Measurements from ENCODE around the gene SLC7A6OS.

SLC7A6OS gene

DNA sequence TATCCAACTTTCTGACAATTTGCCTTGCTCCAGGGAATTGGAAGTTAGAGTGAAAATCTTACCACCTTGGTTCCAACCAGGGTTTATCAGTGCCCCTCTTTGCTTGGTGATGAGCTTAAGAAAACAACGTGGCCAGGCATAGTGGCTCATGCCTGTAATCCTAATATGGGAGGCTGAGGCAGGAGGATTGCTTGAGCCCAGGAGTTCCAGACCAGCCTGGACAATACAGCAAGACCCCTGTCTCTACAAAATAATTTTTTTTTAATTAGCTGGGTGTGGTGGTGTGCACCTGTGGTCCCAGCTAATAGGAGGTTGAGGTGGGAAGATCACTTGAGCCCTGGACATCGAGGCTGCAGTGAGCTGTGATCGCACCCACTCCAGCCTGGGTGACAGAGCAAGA, 25.1 kb downstream of the SLC7A6OS start:
- Mint-ChIP-seq H3K27ac (peak overlapping the region; percentile 82), H3K27me3 (no peaks in the 10 kb centered on the region), H3K4me3 (peak overlapping the region; percentile 79), H3K4me1 (peaks cover 62% of the 10 kb centered on the region), H3K9me3 (no peaks in the 10 kb centered on the region), H3K36me3 (peaks cover 29% of the 10 kb centered on the region)
- DNase-seq (ENCODE audit: low spot score in 2 of 2) (no peak), ATAC-seq (ENCODE audit: low read depth) (no peak)

DNA sequence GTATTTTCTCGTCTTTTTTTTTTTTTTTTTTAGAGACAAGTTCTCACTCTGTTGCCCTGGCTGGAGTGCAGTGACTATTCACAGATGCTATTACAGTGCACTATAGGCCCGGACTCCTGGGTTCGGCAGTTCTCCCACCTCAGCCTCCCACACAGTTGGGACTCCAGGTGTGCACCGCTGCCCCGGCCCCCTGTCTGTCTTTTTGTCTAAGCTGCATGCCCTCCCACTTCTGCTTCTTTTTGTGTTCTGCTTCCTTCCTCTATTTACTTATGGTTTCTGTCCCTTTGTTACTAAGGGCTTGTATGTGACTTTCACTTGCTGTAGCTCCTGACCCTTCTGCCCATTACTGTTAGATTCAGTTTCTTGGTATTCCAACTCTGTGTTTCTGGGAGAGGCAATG, 25.9 kb downstream of the SLC7A6OS start:
- H3K27me3 Mint-ChIP-seq, result no peaks in the 10 kb centered on the region
- H3K4me1 Mint-ChIP-seq, result peaks cover 59% of the 10 kb centered on the region
- no peaks in the 10 kb centered on the region for H3K9me3 Mint-ChIP-seq
- DNase-seq (ENCODE audit: low spot score in 2 of 2) (peak; percentile 48 to 61), ATAC-seq (ENCODE audit: low read depth) (peak; percentile 78)
- H3K36me3 Mint-ChIP-seq, result peaks cover 27% of the 10 kb centered on the region
- H3K4me3 Mint-ChIP-seq, result peak overlapping the region; percentile 57
- peak overlapping the region; percentile 82 for H3K27ac Mint-ChIP-seq

DNA sequence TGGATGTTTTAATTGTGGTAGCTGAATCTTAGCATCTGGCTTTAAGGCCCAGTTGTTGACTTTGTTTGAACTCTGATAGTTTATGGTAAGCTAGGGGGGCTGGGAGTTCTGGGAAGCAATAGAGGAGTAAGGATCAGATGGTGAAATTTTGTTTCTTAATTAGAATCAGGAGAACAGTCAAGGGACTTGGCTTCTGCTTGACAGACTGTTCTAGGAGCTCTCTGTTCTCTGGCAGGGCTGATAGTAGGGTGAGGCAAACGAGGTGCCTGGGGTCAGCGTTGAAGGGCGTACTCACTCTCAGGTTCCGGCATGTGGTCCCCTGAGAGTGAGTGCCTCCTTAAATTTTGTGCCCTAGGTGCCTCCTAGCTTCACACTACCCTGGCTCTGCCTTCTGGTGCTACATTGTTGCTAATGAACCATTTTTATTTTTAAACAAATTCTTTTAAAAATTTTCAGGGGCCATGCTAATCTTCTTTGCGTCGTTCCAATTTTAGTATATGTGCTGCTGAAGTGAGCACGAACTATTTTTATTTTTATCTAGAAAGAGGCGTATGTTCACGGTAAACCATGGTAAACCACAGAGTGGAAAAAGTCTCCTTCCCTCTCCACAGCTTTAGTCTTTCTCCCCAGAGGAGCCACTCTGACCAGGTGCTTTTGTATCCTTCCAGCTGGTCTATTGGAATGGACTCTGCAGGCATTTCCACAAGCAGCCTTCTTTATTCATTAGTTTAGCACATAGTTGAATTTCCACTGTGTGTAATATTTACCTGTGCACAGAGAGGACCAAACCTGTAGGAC, 26.7 kb downstream of the SLC7A6OS start:
- peak; percentile 8 for ATAC-seq (ENCODE audit: low read depth)
- peaks cover 27% of the 10 kb centered on the region for H3K36me3 Mint-ChIP-seq
- H3K27ac Mint-ChIP-seq, result peak overlapping the region; percentile 82
- H3K9me3 Mint-ChIP-seq, result no peaks in the 10 kb centered on the region
- peak overlapping the region; percentile 75 for H3K4me3 Mint-ChIP-seq
- DNase-seq (ENCODE audit: low spot score in 2 of 2), result no peak
- H3K27me3 Mint-ChIP-seq, result no peaks in the 10 kb centered on the region
- H3K4me1 Mint-ChIP-seq, result peaks cover 55% of the 10 kb centered on the region

DNA sequence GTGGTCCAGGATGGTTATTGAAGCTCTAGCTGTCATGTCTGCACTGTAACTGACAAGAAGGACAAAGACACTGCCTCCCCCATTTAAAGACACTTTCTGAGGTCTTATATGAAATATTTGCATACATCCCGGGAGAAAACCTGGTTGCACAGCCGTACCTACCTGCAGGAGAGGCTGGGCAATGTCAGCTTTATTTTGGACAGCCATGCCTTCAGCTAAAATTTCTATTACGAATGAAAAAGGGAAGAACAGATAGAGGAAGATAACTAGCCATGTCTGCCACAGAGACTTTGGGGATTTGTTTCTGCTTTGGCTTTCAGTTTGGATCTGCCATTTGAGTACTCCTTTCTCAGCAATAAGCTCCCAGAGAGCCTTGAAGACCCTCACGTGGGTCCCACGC, 27.4 kb downstream of the SLC7A6OS start:
- H3K27me3 Mint-ChIP-seq, result no peaks in the 10 kb centered on the region
- ATAC-seq (ENCODE audit: low read depth) (no peak), DNase-seq (ENCODE audit: low spot score in 2 of 2) (no peak)
- H3K4me3 Mint-ChIP-seq, result peak overlapping the region; percentile 75
- H3K36me3 Mint-ChIP-seq, result peaks cover 27% of the 10 kb centered on the region
- no peaks in the 10 kb centered on the region for H3K9me3 Mint-ChIP-seq
- peaks cover 55% of the 10 kb centered on the region for H3K4me1 Mint-ChIP-seq
- H3K27ac Mint-ChIP-seq, result peak overlapping the region; percentile 82

DNA sequence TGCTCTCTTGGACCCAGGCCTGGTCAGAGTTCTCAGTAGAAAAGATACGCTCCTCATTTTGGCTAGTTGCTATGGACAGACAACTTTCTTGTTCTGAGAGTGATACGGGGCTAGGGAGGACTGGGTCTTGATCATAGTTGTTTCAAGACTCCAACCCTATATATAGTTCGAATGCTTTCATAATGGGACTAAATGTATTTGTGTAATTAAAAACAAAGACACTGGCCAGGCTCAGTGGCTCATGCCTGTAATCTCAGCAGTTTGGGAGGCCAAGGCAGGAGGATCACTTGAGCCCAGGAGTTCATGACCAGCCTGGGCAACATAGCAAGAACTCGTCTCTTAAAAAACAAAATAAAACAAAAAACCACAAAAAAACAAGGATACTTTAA, 28.7 kb downstream of the SLC7A6OS start:
- Mint-ChIP-seq H3K9me3 (no peaks in the 10 kb centered on the region), H3K27ac (peak overlapping the region; percentile 77), H3K4me3 (no peak overlapping the region), H3K27me3 (no peaks in the 10 kb centered on the region), H3K4me1 (peaks cover 45% of the 10 kb centered on the region), H3K36me3 (peaks cover 18% of the 10 kb centered on the region)
- ATAC-seq (ENCODE audit: low read depth), result no peak
- DNase-seq (ENCODE audit: low spot score in 2 of 2), result no peak

DNA sequence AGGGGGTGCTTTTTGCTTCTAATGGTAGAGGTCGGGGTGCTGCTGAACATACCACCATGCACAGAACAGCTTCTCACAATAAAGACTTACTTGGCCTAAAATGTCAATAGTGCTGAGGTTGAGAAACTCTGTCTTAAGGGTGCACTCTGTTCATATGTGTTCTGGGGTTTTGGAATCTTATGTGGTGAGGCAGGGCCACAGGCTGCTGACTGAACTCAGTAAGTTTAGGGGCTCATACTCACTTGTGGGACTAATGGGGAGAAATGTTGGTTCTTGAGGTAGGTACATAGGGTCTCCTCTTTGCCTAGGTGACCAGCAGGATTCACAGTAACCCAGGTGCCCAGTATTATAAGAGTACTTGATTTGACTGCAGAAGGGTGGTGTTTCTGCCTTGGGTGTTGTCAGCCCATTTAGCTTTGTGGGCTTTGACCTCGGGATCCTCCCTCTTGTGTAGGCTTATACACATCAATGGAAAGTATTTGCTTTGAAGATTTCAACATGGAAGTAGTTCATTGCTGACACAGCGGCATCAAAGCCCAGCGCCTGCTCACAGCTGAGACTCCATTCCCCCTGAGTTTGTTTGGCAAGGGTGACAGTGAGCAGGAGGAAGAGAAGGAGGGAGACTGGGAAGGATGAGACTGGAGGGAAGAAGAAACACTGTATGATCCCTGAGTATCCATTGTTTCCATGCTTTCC, 29.2 kb downstream of the SLC7A6OS start:
- Mint-ChIP-seq H3K27me3 (no peaks in the 10 kb centered on the region), H3K4me1 (peaks cover 42% of the 10 kb centered on the region), H3K36me3 (peaks cover 17% of the 10 kb centered on the region), H3K27ac (peak overlapping the region; percentile 77), H3K4me3 (no peak overlapping the region), H3K9me3 (no peaks in the 10 kb centered on the region)
- ATAC-seq (ENCODE audit: low read depth) (no peak), DNase-seq (ENCODE audit: low spot score in 2 of 2) (no peak)

DNA sequence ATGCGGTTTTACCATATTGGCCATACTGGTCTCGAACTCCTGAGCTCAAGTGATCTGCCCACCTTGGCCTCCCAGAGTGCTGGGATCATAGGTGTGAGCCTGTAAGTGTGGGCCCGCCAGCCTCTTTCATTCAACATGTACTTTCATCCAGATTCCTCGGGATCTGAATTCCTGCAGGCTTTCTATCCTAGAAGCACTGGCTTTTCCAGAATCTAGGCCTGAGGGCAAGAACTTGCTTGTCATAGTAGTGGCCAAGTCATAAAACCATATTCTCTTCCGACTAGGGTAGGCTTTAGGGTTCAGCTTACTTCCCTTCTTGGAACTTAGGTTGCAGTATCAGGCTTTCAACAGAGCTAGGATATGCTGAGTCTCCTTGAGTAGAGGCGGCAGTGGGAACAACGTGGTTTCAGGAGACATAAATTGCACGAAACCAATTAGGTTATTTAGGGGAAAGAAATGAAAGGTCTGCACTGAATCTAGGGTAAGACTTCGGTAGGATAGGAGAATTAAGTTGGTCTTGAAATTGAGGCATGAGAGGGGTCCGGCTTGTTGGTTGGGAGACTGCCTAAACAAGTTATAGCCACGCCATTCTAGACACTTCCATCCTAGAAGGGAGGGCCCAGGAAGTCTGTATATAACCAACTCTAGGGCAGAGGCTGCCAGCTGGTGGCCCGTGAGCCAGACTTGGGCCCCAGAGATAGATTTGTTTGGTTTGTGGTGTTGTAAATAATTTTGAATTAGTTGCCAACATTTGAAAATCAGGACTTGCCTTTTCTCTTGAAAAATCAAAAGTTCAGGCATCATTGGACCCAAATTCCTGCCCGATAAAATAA, 30.8 kb downstream of the SLC7A6OS start:
- DNase-seq (ENCODE audit: low spot score in 2 of 2) (no peak), ATAC-seq (ENCODE audit: low read depth) (no peak)
- no peak overlapping the region for H3K27ac Mint-ChIP-seq
- peaks cover 42% of the 10 kb centered on the region for H3K4me1 Mint-ChIP-seq
- H3K9me3 Mint-ChIP-seq, result no peaks in the 10 kb centered on the region
- H3K27me3 Mint-ChIP-seq, result no peaks in the 10 kb centered on the region
- no peak overlapping the region for H3K4me3 Mint-ChIP-seq
- H3K36me3 Mint-ChIP-seq, result peaks cover 15% of the 10 kb centered on the region

DNA sequence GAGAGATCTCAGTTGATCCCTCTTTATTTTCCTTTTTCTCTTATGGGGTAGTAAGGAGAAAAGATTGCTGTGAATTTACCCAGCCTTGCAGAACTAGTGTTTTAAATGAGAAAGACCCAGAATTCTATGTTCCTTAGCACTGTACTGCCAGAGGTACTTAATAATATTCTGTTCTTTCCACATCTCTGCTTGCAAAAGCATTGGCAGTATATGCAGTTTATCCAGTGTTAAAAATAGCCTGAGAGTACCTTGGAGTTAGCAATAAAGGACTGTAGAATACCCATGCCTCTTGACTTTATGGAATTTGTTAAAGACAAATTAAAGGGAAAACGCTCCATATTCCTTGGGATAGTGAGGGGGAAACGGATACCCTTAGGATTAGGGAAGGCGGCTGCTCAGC, 34.5 kb downstream of the SLC7A6OS start:
- peak overlapping the region; percentile 82 for H3K27ac Mint-ChIP-seq
- no peak for DNase-seq (ENCODE audit: low spot score in 2 of 2)
- H3K4me3 Mint-ChIP-seq, result peak overlapping the region; percentile 73
- peaks cover 12% of the 10 kb centered on the region for H3K36me3 Mint-ChIP-seq
- H3K9me3 Mint-ChIP-seq, result no peaks in the 10 kb centered on the region
- ATAC-seq (ENCODE audit: low read depth), result no peak
- no peaks in the 10 kb centered on the region for H3K27me3 Mint-ChIP-seq
- peaks cover 40% of the 10 kb centered on the region for H3K4me1 Mint-ChIP-seq

DNA sequence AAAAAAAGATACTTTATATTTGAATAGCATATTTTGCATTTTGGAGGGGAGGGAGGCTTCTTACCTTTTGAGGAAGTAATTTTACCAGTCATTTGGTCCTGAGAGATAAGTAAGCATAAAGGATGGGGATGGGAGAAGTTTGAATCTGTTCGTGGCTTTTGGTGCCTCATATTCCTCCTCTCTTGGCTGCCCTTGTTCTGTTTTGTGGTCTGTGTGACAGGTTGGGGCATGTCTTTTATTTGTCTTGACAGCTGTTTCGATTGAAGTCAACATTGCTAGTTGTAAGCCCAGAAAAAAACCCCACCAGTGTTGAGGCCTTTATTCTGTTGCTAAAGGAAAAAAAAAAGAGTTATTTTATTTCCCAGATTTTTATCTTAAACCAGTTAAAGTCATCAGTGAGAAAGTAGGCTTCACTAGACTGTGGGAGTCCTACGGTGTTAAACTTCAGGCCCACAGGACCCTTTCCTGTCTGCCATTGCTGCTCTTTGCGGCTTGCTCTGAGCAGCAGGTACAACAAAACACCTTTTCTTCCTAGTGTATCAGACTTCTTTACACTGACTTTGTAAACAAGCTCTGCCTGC, 35.0 kb downstream of the SLC7A6OS start:
- Mint-ChIP-seq H3K4me3 (peak overlapping the region; percentile 73), H3K27me3 (no peaks in the 10 kb centered on the region), H3K36me3 (peaks cover 11% of the 10 kb centered on the region), H3K4me1 (peaks cover 36% of the 10 kb centered on the region), H3K9me3 (no peaks in the 10 kb centered on the region), H3K27ac (peak overlapping the region; percentile 82)
- DNase-seq (ENCODE audit: low spot score in 2 of 2) (no peak), ATAC-seq (ENCODE audit: low read depth) (peak; percentile 81)

DNA sequence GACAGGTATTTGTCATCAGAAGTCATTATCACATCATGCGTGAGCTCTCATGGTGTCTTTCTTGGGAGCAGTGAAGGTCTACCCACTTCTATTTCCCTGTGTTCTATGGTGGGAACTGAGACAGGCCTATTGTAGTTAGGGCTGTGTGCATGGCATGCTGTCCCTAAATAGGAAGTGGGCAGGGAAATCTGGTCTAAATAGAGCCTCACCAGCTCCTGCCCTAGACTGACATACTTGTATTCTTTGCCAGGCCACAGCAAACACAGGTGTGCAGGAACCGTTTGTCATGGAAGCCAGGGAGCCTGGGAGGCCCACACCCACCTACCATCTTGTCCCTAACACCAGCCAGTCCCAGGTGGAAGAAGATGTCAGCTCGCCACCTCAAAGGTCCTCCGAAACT, 36.3 kb downstream of the SLC7A6OS start:
- H3K36me3 Mint-ChIP-seq, result peaks cover 8% of the 10 kb centered on the region
- H3K4me3 Mint-ChIP-seq, result peak overlapping the region; percentile 5

DNA sequence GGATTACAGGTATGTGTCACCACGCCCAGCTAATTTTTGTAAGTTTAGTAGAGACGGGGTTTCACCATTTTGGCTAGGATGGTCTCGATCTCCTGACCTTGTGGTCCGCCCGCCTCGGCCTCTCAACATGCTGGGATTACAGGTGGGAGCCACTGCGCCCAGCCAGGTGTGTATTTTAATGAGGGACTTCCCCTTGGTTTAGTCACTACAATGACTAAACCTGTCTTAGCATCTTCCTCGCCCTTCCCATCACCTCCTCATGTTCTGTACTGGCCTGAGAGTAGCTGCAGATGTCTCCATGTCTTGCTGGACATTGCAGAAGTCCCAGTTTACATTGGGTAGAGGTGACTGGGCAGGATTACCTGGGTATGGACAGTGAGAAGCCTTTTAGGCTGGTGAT, 36.9 kb downstream of the SLC7A6OS start:
- peak overlapping the region; percentile 14 for H3K4me3 Mint-ChIP-seq

More for the DNA sequence above, 36.3 kb downstream of the SLC7A6OS start:
- ATAC-seq (ENCODE audit: low read depth), result no peak
- peak overlapping the region; percentile 58 for H3K27ac Mint-ChIP-seq
- no peaks in the 10 kb centered on the region for H3K27me3 Mint-ChIP-seq
- H3K4me1 Mint-ChIP-seq, result peaks cover 33% of the 10 kb centered on the region
- H3K9me3 Mint-ChIP-seq, result no peaks in the 10 kb centered on the region
- no peak for DNase-seq (ENCODE audit: low spot score in 2 of 2)

DNA sequence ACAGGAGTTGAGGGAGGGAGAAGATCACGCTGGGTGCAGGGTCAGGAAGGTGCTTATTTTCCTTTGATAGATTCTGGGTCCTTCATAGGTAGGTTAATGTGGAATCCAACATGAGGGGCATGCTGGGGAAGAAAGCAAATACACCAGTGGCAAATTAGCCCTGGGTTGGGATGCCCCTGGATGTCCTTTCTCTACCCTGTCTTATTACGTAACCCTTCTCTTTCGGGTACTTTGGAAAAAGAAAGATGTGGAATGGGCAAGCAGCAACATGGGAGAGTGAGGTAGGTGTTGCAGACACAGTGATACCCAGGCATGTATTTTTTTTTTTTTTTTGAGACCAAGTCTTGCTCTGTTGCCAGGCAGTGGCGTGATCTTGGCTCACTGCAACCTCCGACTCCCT, 37.3 kb downstream of the SLC7A6OS start:
- no peaks in the 10 kb centered on the region for H3K9me3 Mint-ChIP-seq
- no peaks in the 10 kb centered on the region for H3K27me3 Mint-ChIP-seq
- DNase-seq (ENCODE audit: low spot score in 2 of 2), result no peak
- H3K4me3 Mint-ChIP-seq, result peak overlapping the region; percentile 66
- ATAC-seq (ENCODE audit: low read depth), result no peak
- peaks cover 39% of the 10 kb centered on the region for H3K4me1 Mint-ChIP-seq
- peak overlapping the region; percentile 42 for H3K27ac Mint-ChIP-seq
- H3K36me3 Mint-ChIP-seq, result peaks cover 12% of the 10 kb centered on the region

More for the DNA sequence above, 36.9 kb downstream of the SLC7A6OS start:
- no peaks in the 10 kb centered on the region for H3K9me3 Mint-ChIP-seq
- no peak for DNase-seq (ENCODE audit: low spot score in 2 of 2)
- ATAC-seq (ENCODE audit: low read depth), result no peak
- H3K27ac Mint-ChIP-seq, result peak overlapping the region; percentile 58
- no peaks in the 10 kb centered on the region for H3K27me3 Mint-ChIP-seq
- peaks cover 12% of the 10 kb centered on the region for H3K36me3 Mint-ChIP-seq
- peaks cover 39% of the 10 kb centered on the region for H3K4me1 Mint-ChIP-seq

DNA sequence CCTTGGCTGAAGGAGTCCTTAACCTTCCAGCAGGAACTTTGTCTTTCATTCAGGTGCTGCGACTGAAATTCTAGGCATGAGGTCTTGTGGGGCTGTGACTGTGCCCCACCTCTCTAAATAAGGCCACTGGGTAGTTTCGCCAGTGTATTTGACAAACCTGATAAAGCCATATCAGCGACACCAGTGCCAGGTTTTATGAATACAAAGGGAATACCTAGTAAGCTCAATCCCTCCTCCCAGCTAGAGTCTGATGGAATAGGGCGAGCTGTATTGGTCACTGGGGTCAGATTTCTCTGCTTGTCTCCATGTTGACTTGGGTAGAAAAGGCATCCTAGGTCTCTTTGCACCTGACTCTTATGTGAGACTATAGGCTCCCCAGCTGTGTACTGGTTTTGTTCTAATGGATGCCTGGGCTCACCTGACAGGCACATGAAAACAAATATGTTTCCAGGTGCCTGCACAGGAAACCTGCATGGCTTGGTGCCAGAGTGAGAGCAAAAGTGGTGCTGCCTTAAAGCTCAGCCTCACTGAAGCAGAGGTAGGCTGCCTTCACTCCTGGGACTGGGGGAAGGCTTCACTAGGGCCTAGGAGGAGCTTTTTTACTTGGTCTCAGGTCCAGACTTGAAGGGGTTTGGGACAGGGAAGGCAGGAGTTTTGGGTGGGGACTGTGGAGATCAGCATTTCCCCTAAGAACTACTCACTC, 38.1 kb downstream of the SLC7A6OS start:
- peaks cover 12% of the 10 kb centered on the region for H3K36me3 Mint-ChIP-seq
- no peak for DNase-seq (ENCODE audit: low spot score in 2 of 2)
- no peaks in the 10 kb centered on the region for H3K27me3 Mint-ChIP-seq
- H3K4me3 Mint-ChIP-seq, result peak overlapping the region; percentile 66
- peaks cover 44% of the 10 kb centered on the region for H3K4me1 Mint-ChIP-seq
- no peaks in the 10 kb centered on the region for H3K9me3 Mint-ChIP-seq
- peak; percentile 54 for ATAC-seq (ENCODE audit: low read depth)
- peak overlapping the region; percentile 42 for H3K27ac Mint-ChIP-seq
